HEK293T (cell line): Measurements from ENCODE around the gene MT1B.

Experiments
- ARNT ChIP-seq: fragments of 450-650 bp; IDR thresholded peaks from 2 replicates; pipeline ENCODE4 v1.6.1; 2017; ENCODE audit warnings: mild to moderate bottlenecking
- BHLHE40 ChIP-seq: fragments of 450-650 bp; IDR thresholded peaks from 2 replicates; pipeline ENCODE4 v1.6.1; 2016; ENCODE audit warnings: mild to moderate bottlenecking, moderate library complexity, borderline replicate concordance
- CTBP1 ChIP-seq: fragments of 450-650 bp; IDR thresholded peaks from 2 replicates; pipeline ENCODE4 v1.6.1; 2016; ENCODE audit warnings: borderline replicate concordance
- ELF4 ChIP-seq: fragments of 450-650 bp; IDR thresholded peaks from 2 replicates; pipeline ENCODE4 v1.6.1; 2017; ENCODE audit warnings: antibody characterized with exemption
- FOXA1 ChIP-seq: fragments of 450-650 bp; IDR thresholded peaks from 2 replicates; pipeline ENCODE4 v1.6.1; 2016; ENCODE audit warnings: mild to moderate bottlenecking
- FOXK2 ChIP-seq: fragments of 450-650 bp; IDR thresholded peaks from 2 replicates; pipeline ENCODE4 v1.6.1; 2016; ENCODE audit warnings: mild to moderate bottlenecking
- HDGF ChIP-seq: fragments of 450-650 bp; IDR thresholded peaks from 2 replicates; pipeline ENCODE4 v1.6.1; 2017; ENCODE audit warnings: antibody characterized with exemption, borderline replicate concordance
- L3MBTL2 ChIP-seq: fragments of 450-650 bp; conservative IDR thresholded peaks from 2 replicates; pipeline ENCODE4 v1.6.1; 2016; ENCODE audit warnings: mild to moderate bottlenecking
- NFRKB ChIP-seq: fragments of 450-650 bp; IDR thresholded peaks from 2 replicates; pipeline ENCODE4 v1.6.1; 2016; ENCODE audit warnings: mild to moderate bottlenecking, moderate library complexity
- SP1 ChIP-seq: fragments of 450-650 bp; IDR thresholded peaks from 2 replicates; pipeline ENCODE4 v1.6.1; 2017
- SUZ12 ChIP-seq: fragments of 450-650 bp; IDR thresholded peaks from 2 replicates; pipeline ENCODE4 v1.6.1; 2016; ENCODE audit warnings: mild to moderate bottlenecking
- TARDBP ChIP-seq: fragments of 450-650 bp; IDR thresholded peaks from 2 replicates; pipeline ENCODE4 v1.6.1; 2016
- ZNF384 ChIP-seq: fragments of 450-650 bp; IDR thresholded peaks from 2 replicates; pipeline ENCODE4 v1.6.1; 2016
- TF ChIP-seq, protein P1 (sequence below): fragments of 450-650 bp; IDR thresholded peaks from 2 replicates; pipeline ENCODE4 v1.6.1; 2016

DNA sequence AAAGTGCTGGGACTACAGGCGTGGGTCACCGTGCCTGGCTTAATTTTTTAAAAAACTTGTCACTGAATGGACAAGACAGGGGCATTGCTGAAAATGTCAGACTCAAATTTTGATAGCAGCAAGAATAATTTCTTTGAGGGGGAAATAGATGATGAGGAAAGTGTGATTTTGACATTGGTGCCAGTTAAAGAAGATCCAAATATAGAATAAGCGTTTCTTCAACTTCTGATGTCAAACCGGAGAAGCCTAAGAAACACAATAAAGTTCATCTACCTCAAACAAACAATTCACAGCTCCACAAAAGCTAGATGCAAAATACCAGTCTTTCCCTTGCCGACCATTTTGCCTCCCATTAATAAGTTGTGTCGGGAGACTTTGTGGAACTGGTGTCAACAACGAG lies 35.1 kb downstream of the MT1B start:
- TF ChIP-seq FOXA1, result no peak
- TF ChIP-seq HDGF, result no peak
- TF ChIP-seq CTBP1, result no peak
- TF ChIP-seq, protein P1, sequence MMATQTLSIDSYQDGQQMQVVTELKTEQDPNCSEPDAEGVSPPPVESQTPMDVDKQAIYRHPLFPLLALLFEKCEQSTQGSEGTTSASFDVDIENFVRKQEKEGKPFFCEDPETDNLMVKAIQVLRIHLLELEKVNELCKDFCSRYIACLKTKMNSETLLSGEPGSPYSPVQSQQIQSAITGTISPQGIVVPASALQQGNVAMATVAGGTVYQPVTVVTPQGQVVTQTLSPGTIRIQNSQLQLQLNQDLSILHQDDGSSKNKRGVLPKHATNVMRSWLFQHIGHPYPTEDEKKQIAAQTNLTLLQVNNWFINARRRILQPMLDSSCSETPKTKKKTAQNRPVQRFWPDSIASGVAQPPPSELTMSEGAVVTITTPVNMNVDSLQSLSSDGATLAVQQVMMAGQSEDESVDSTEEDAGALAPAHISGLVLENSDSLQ, result no peak
- no peak for TF ChIP-seq ELF4
- no peak for TF ChIP-seq TARDBP
- no peak for TF ChIP-seq SP1
- no peak for TF ChIP-seq BHLHE40
- TF ChIP-seq L3MBTL2, result no peak
- no peak for TF ChIP-seq ZNF384
- no peak for TF ChIP-seq NFRKB
- no peak for TF ChIP-seq SUZ12
- no peak for TF ChIP-seq FOXK2
- no peak for TF ChIP-seq ARNT
